ENCODE results near the gene KNTC1. TPM values are rescaled to one million over a fixed set of nuclear protein-coding genes. Genes with fewer than 3 reads are reported as not detected.
"Not testable (repeated sequence)": the region's sequence is repeated elsewhere in the genome, so short reads cannot be mapped to it uniquely, and the experiment has no call there.

The KNTC1 gene
- total RNA-seq, 6 experiments from 2014 or later = 11.7 to 25.0 (median 19.6) TPM

DNA sequence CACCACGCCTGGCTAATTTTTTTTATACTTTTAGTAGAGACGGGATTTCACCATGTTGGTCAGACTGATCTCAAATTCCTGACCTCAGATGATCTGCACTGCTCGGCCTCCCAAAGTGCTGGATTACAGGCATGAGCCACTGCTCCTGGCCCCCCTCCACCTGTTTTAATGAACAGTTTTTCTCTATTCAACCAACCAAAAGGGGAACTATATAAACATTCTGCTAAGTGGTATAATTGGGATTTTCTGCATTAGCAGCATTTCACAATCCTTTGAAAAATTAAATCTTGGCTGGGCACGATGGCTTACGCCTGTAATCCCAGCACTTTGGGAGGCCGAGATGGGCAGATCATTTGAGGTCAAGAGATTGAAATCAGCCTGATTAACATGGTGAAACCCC lies 44.8 kb downstream of the KNTC1 start:
- TF ChIP-seq, protein P1, sequence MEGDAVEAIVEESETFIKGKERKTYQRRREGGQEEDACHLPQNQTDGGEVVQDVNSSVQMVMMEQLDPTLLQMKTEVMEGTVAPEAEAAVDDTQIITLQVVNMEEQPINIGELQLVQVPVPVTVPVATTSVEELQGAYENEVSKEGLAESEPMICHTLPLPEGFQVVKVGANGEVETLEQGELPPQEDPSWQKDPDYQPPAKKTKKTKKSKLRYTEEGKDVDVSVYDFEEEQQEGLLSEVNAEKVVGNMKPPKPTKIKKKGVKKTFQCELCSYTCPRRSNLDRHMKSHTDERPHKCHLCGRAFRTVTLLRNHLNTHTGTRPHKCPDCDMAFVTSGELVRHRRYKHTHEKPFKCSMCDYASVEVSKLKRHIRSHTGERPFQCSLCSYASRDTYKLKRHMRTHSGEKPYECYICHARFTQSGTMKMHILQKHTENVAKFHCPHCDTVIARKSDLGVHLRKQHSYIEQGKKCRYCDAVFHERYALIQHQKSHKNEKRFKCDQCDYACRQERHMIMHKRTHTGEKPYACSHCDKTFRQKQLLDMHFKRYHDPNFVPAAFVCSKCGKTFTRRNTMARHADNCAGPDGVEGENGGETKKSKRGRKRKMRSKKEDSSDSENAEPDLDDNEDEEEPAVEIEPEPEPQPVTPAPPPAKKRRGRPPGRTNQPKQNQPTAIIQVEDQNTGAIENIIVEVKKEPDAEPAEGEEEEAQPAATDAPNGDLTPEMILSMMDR (IDR thresholded peaks at IDR 0.05) = no peak
- Mint-ChIP-seq H3K36me3 (ENCODE audit: low read depth) (peaks cover 27% of the 10 kb centered on the region), H3K27me3 (ENCODE audit: insufficient read depth) (no peaks in the 10 kb centered on the region; the same call in 1 of the 2 replicates), H3K27ac (no peak overlapping the region), H3K4me1 (ENCODE audit: low read depth) (peaks cover 19% of the 10 kb centered on the region), H3K4me3 (no peak overlapping the region), H3K9me3 (no peaks in the 10 kb centered on the region)
- no peak for DNase-seq

DNA sequence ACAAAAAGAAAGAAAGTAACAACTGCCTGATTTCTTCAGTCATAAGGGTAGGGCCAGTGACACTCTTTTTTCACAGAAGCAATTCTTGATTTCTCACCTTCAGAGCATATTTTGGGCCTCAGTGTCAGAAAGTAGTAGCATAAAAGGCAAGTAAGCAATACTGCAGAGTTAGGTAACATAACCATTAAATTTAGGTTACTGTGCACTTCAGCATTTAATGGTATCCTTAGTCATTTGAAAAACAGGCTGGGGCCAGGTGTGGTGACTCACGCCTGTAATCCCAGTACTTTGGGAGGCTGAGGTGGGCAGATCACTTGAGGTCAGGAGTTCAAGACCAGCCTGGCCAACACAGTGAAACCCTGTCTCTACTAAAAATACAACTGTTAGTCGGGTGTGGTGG lies 56.2 kb downstream of the KNTC1 start:
- not testable (repeated sequence) for DNase-seq; H3K27ac Mint-ChIP-seq; H3K9me3 Mint-ChIP-seq; H3K27me3 Mint-ChIP-seq (ENCODE audit: insufficient read depth); H3K4me3 Mint-ChIP-seq; H3K4me1 Mint-ChIP-seq (ENCODE audit: low read depth)
- peaks cover 28% of the 10 kb centered on the region for H3K36me3 Mint-ChIP-seq (ENCODE audit: low read depth)

DNA sequence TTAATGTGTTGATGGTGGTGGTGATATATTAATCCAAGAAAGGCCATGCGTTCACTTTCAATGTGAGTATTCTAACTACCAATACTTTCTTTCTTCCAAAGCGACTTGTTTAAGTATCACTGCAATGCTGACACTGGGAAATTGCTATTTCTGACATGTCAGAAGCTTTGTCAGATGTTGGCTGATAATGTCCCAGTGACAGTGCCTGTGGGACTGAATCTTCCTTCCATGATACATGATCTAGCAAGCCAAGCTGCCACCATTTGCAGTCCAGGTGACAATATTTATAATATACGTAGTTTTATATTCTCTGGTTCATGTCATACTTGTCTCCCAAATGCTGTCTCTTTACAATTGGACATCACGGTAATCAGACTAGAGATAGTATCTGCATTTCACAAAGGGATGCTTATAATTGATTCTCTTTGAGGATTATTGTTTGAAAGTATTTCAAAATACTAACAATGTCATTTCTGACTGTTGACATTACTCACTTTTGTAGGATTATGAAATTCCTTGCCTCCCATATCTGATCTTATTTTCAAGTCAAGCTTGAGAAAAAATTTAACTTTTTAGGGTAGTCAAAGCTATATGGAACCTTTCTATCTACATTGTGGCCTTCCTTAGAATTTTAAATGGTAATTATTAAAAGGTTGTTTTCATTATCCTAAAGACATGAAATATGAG lies 57.3 kb downstream of the KNTC1 start:
- Mint-ChIP-seq H3K4me1 (ENCODE audit: low read depth) (peaks cover 8% of the 10 kb centered on the region), H3K4me3 (no peak overlapping the region), H3K36me3 (ENCODE audit: low read depth) (peaks cover 28% of the 10 kb centered on the region), H3K9me3 (no peaks in the 10 kb centered on the region), H3K27me3 (ENCODE audit: insufficient read depth) (no peaks in the 10 kb centered on the region), H3K27ac (no peak overlapping the region)
- no peak for DNase-seq
- TF ChIP-seq, protein P1 (IDR thresholded peaks at IDR 0.05) = no peak

DNA sequence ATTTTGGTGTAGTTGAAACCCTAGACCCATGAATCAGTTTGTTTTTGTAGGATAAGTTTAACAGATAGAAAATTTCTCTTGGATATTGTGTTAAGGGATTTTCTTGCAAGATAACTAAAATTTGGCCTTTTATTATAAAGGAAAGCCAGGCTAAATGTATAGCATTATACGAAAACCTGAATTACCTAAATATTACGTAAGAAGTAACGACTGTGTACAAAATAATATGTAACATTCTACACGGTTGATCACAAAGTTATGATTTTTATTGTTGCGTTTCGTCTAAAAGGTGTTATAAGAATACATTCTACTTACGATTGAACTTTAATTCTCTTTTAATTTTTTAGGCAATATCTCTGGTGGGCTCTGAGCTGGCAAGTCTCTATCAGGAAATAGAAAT lies 63.9 kb downstream of the KNTC1 start:
- Mint-ChIP-seq H3K36me3 (ENCODE audit: low read depth) (peaks cover 14% of the 10 kb centered on the region), H3K9me3 (no peaks in the 10 kb centered on the region), H3K4me3 (no peak overlapping the region), H3K27ac (no peak overlapping the region), H3K27me3 (ENCODE audit: insufficient read depth) (no peaks in the 10 kb centered on the region), H3K4me1 (ENCODE audit: low read depth) (peaks cover 8% of the 10 kb centered on the region)
- TF ChIP-seq, protein P1 (IDR thresholded peaks at IDR 0.05) = no peak
- DNase-seq = no peak

DNA sequence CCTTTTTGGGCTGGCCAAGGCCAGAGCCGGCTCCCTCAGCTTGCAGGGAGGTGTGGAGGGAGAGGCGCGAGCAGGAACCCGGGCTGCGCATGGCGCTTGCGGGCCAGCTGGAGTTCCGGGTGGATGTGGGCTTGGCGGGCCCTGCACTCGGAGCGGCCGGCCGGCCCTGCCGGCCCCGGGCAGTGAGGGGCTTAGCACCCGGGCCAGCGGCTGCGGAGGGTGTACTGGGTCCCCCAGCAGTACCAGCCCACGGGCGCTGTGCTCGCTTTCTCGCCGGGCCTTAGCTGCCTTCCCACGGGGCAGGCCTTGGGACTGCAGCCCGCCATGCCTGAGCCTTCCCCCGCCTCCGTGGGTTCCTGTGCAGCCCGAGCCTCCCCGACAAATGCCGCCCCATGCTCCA lies 64.9 kb downstream of the KNTC1 start:
- peaks cover 14% of the 10 kb centered on the region for H3K36me3 Mint-ChIP-seq (ENCODE audit: low read depth)
- H3K27me3 Mint-ChIP-seq (ENCODE audit: insufficient read depth); DNase-seq; H3K27ac Mint-ChIP-seq; H3K4me3 Mint-ChIP-seq; H3K4me1 Mint-ChIP-seq (ENCODE audit: low read depth); H3K9me3 Mint-ChIP-seq: not testable (repeated sequence)

DNA sequence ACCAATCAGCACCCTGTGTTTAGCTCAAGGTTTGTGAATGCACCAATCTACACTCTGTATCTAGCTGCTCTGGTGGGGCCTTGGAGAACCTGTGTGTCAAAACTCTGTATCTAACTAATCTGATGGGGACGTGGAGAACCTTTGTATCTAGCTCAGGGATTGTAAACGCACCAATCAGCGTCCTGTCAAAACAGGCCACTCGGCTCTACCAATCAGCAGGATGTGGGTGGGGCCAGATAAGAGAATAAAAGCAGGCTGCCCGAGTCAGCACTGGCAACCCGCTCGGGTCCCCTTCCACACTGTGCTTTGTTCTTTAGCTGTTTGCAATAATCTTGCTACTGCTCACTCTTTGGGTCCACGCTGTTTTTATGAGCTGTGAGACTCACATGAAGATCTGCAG lies 65.5 kb downstream of the KNTC1 start:
- peaks cover 14% of the 10 kb centered on the region for H3K36me3 Mint-ChIP-seq (ENCODE audit: low read depth)
- DNase-seq; H3K9me3 Mint-ChIP-seq; H3K27ac Mint-ChIP-seq; H3K27me3 Mint-ChIP-seq (ENCODE audit: insufficient read depth); H3K4me3 Mint-ChIP-seq; H3K4me1 Mint-ChIP-seq (ENCODE audit: low read depth): not testable (repeated sequence)

DNA sequence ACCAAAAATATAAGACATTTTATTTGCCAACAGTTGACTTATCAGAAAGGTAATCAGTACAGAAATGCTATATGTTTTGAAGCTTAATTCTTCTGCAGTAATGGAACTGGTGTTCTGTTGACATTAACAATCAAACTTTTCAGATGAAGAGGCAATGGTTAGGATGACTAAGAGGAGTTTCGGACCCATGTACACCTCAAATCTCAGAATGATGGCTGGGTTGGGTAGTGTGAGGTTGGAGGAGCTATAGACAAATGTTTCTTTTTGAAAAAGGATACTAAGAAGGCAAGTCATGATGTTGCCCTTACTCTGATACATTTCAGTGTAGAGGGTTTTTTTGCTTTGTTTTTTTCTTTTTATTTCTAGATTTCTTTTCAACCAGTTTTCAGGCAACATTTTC lies 66.9 kb downstream of the KNTC1 start:
- TF ChIP-seq, protein P1 (IDR thresholded peaks at IDR 0.05) = no peak
- Mint-ChIP-seq H3K4me1 (ENCODE audit: low read depth) (no peaks in the 10 kb centered on the region), H3K4me3 (no peak overlapping the region), H3K9me3 (no peaks in the 10 kb centered on the region), H3K36me3 (ENCODE audit: low read depth) (peaks cover 21% of the 10 kb centered on the region), H3K27ac (no peak overlapping the region), H3K27me3 (ENCODE audit: insufficient read depth) (no peaks in the 10 kb centered on the region; the same call in 1 of the 2 replicates)
- no peak for DNase-seq
